ENCODE data around the gene SBSN.

Gene SBSN

GRCh38 chr19:35518313-35518712, 9.8 kb downstream of the SBSN start:
- DNase-seq (ENCODE audit: low spot score) = no peak
- Histone ChIP-seq H3K36me3 (ENCODE audit: low read depth) (no peaks in the 10 kb centered on the region), H3K9me3 (ENCODE audit: severe bottlenecking) (no peaks in the 10 kb centered on the region), H3K27me3 (ENCODE audit: insufficient read depth, poor library complexity, severe bottlenecking) (no peaks in the 10 kb centered on the region), H3K27ac (ENCODE audit: poor library complexity, severe bottlenecking) (peak overlapping the region; percentile 6), H3K4me1 (ENCODE audit: insufficient read depth, poor library complexity, severe bottlenecking) (peaks cover 7% of the 10 kb centered on the region), H3K4me3 (ENCODE audit: severe bottlenecking) (no peak overlapping the region)
- TF ChIP-seq, protein P1, sequence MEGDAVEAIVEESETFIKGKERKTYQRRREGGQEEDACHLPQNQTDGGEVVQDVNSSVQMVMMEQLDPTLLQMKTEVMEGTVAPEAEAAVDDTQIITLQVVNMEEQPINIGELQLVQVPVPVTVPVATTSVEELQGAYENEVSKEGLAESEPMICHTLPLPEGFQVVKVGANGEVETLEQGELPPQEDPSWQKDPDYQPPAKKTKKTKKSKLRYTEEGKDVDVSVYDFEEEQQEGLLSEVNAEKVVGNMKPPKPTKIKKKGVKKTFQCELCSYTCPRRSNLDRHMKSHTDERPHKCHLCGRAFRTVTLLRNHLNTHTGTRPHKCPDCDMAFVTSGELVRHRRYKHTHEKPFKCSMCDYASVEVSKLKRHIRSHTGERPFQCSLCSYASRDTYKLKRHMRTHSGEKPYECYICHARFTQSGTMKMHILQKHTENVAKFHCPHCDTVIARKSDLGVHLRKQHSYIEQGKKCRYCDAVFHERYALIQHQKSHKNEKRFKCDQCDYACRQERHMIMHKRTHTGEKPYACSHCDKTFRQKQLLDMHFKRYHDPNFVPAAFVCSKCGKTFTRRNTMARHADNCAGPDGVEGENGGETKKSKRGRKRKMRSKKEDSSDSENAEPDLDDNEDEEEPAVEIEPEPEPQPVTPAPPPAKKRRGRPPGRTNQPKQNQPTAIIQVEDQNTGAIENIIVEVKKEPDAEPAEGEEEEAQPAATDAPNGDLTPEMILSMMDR (IDR thresholded peaks at IDR 0.05; ENCODE audit: poor library complexity, severe bottlenecking) = no peak
- peak; percentile 69 for ATAC-seq (ENCODE audit: low read depth)

- no peak for ATAC-seq (ENCODE audit: low read depth)
- no peak for DNase-seq (ENCODE audit: low spot score)
- Histone ChIP-seq H3K9me3 (ENCODE audit: severe bottlenecking) (no peaks in the 10 kb centered on the region), H3K4me3 (ENCODE audit: severe bottlenecking) (no peak overlapping the region), H3K4me1 (ENCODE audit: insufficient read depth, poor library complexity, severe bottlenecking) (peaks cover 7% of the 10 kb centered on the region), H3K27ac (ENCODE audit: poor library complexity, severe bottlenecking) (no peak overlapping the region), H3K36me3 (ENCODE audit: low read depth) (no peaks in the 10 kb centered on the region), H3K27me3 (ENCODE audit: insufficient read depth, poor library complexity, severe bottlenecking) (no peaks in the 10 kb centered on the region)
- TF ChIP-seq, protein P1 (IDR thresholded peaks at IDR 0.05; ENCODE audit: poor library complexity, severe bottlenecking) = no peak
Observed at GRCh38 chr19:35517342-35517741, 10.8 kb downstream of the SBSN start.

- DNase-seq (ENCODE audit: low spot score) (no peak), ATAC-seq (ENCODE audit: low read depth) (no peak)
- no peak overlapping the region for H3K4me3 ChIP-seq (ENCODE audit: severe bottlenecking)
- H3K27me3 ChIP-seq (ENCODE audit: insufficient read depth, poor library complexity, severe bottlenecking) = no peaks in the 10 kb centered on the region
- H3K36me3 ChIP-seq (ENCODE audit: low read depth) = no peaks in the 10 kb centered on the region
- no peaks in the 10 kb centered on the region for H3K9me3 ChIP-seq (ENCODE audit: severe bottlenecking)
- H3K27ac ChIP-seq (ENCODE audit: poor library complexity, severe bottlenecking) = no peak overlapping the region
- TF ChIP-seq, protein P1 (IDR thresholded peaks at IDR 0.05; ENCODE audit: poor library complexity, severe bottlenecking) = no peak
- H3K4me1 ChIP-seq (ENCODE audit: insufficient read depth, poor library complexity, severe bottlenecking) = peaks cover 7% of the 10 kb centered on the region
Observed at GRCh38 chr19:35516310-35516709, 11.8 kb downstream of the SBSN start.

- no peak for ATAC-seq (ENCODE audit: low read depth)
- H3K27me3 ChIP-seq (ENCODE audit: insufficient read depth, poor library complexity, severe bottlenecking) = no peaks in the 10 kb centered on the region
Observed at GRCh38 chr19:35514282-35514809, 13.8 kb downstream of the SBSN start.

More at GRCh38 chr19:35514282-35514809, 13.8 kb downstream of the SBSN start:
- no peak overlapping the region for H3K4me3 ChIP-seq (ENCODE audit: severe bottlenecking)
- no peaks in the 10 kb centered on the region; the same call in 1 of the 2 replicates for H3K36me3 ChIP-seq (ENCODE audit: low read depth)
- H3K9me3 ChIP-seq (ENCODE audit: severe bottlenecking) = no peaks in the 10 kb centered on the region
- TF ChIP-seq, protein P1 (IDR thresholded peaks at IDR 0.05; ENCODE audit: poor library complexity, severe bottlenecking) = no peak
- no peak for DNase-seq (ENCODE audit: low spot score)
- peaks cover 7% of the 10 kb centered on the region for H3K4me1 ChIP-seq (ENCODE audit: insufficient read depth, poor library complexity, severe bottlenecking)
- no peak overlapping the region for H3K27ac ChIP-seq (ENCODE audit: poor library complexity, severe bottlenecking)
